ENCODE data around the gene HSPE1. TPM values are rescaled to one million over a fixed set of nuclear protein-coding genes. Genes with fewer than 3 reads are reported as not detected.

Gene HSPE1
- polyA plus RNA-seq, 1 experiment = 22.0 TPM

GRCh38 chr2:197498235-197498936 lies 1.8 kb upstream of the HSPE1 start:
- Histone ChIP-seq H3K4me3 (ENCODE audit: low read depth, low read length) (peak overlapping the region; percentile 67), H3K36me3 (ENCODE audit: control insufficient read depth, insufficient read depth, low read length) (peaks cover 11% of the 10 kb centered on the region; the same call in 1 of the 2 replicates), H3K27me3 (ENCODE audit: control insufficient read depth, insufficient read depth, low read length) (no peaks in the 10 kb centered on the region)
- no peak for TF ChIP-seq CTCF (IDR thresholded peaks at IDR 0.05; ENCODE audit: insufficient read depth, low read depth, low read length)
- ChIA-PET POLR2A (no interaction called here), CTCF (no interaction called here)
- DNase-seq (ENCODE audit: low read depth) = no peak

DNA sequence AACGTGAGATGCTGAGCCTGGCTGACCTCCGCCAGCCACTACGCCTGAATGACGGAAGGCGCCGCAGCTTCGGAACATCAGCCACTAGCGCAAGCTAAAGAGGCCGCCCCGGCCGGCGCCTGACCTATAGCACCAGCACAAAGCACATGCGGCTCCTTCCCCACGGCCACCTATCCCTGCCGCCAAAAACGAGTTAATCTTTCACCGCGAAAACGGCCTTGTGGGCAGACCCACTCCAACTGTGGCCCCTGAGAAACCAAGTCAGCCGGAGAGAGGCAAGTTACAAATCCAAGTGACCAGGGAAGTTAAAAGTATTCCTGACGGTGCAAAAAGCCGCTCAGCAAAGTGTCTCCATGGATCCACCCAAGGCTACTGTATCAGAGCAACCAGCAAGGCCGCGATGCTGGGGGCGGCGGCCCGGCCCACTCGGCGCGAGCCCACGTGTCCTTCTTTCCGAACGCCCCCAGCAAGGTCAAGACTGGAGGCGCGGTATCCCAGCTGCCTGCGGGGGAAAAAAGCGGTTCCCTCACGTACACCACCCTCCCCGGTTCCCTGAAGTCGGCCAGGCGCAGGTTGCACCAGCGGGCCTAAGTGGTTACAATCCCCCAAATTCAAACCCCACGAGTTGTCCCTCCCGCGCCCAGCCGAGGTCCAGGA lies 1.1 kb upstream of the HSPE1 start:
- Histone ChIP-seq H3K36me3 (ENCODE audit: control insufficient read depth, insufficient read depth, low read length) (peaks cover 8% of the 10 kb centered on the region; the same call in 1 of the 2 replicates), H3K4me3 (ENCODE audit: low read depth, low read length) (peak overlapping the region; percentile 67), H3K27me3 (ENCODE audit: control insufficient read depth, insufficient read depth, low read length) (no peaks in the 10 kb centered on the region)
- ChIA-PET POLR2A (interaction anchor here (1.0 to 1.3 kb wide), 3 partner anchors 9 to 64 kb away, joined by 4 read pairs; partner anchors contain the start of gene SF3B1), CTCF (interaction anchor here (0.6 kb wide), 1 partner anchor 144 kb away, joined by 3 read pairs; no protein-coding TSS in a partner anchor)
- DNase-seq (ENCODE audit: low read depth) = no peak
- no peak for TF ChIP-seq CTCF (IDR thresholded peaks at IDR 0.05; ENCODE audit: insufficient read depth, low read depth, low read length)

DNA sequence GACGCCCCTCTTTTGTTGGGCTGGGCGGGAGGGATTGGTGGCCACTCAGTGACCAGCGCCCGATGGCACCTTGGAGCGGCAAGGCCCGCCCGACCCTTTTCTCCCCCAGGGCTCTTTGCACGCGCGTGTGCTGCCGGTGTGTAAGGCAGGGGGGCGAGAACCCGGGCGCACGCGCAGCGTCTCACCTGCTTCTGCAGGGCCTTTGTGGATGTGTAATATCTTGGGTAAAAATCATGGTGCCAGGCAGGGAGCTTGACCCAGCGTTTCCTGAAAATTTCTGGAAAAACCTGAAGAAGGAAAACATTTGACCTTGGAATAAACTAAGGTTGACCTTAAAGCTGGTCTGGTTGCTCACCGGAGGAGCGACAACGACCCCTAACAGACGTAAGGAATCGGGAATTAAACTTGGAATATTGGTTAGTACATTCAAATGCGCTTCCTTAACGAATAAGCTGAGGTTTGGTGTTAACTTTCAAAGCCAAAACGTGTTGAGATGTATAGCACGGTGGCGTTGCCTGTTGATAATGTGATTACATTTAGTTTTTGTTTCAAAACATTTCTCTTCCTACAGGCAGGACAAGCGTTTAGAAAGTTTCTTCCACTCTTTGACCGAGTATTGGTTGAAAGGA lies 438 bp downstream of the HSPE1 start:
- no peak for TF ChIP-seq CTCF (IDR thresholded peaks at IDR 0.05; ENCODE audit: insufficient read depth, low read depth, low read length)
- ChIA-PET CTCF (no interaction called here), POLR2A (interaction anchor here (1.3 kb wide), 1 partner anchor 16 kb away, joined by 4 read pairs; no protein-coding TSS in a partner anchor)
- H3K4me3 ChIP-seq (ENCODE audit: low read depth, low read length) = peak overlapping the region; percentile 67
- no peak for DNase-seq (ENCODE audit: low read depth)
- H3K27me3 ChIP-seq (ENCODE audit: control insufficient read depth, insufficient read depth, low read length) = no peaks in the 10 kb centered on the region
- peaks cover 4% of the 10 kb centered on the region; the same call in 1 of the 2 replicates for H3K36me3 ChIP-seq (ENCODE audit: control insufficient read depth, insufficient read depth, low read length)

DNA sequence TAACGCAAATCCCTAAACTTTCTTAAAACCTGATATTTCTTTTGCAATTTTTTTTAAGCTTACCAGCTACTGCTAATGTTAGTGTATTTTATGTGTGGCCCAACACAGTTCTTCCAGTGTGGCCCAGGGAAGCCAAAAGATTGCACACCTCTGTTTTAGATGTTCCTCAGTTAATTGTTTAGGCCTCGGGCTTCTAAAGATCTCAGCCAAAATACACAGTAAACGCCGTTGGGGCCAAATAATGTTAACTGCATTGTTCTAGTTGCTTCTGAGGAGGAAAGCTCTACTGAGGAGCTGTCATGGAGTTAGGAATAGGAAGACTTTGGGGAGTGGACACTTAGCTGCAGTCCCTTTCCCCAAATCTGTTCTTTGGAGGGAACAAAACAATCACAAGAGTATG lies 2.0 kb downstream of the HSPE1 start:
- Histone ChIP-seq H3K27me3 (ENCODE audit: control insufficient read depth, insufficient read depth, low read length) (no peaks in the 10 kb centered on the region), H3K4me3 (ENCODE audit: low read depth, low read length) (no peak overlapping the region), H3K36me3 (ENCODE audit: control insufficient read depth, insufficient read depth, low read length) (0 out of 2 replicates have a peak, but pooled peaks cover 2% of the 10 kb centered on the region)
- POLR2A ChIA-PET = no interaction called here
- no peak for TF ChIP-seq CTCF (IDR thresholded peaks at IDR 0.05; ENCODE audit: insufficient read depth, low read depth, low read length)
- CTCF ChIA-PET = interaction anchor here (1.0 kb wide), 1 partner anchor 28 kb away, joined by 3 read pairs; no protein-coding TSS in a partner anchor
- no peak for DNase-seq (ENCODE audit: low read depth)

DNA sequence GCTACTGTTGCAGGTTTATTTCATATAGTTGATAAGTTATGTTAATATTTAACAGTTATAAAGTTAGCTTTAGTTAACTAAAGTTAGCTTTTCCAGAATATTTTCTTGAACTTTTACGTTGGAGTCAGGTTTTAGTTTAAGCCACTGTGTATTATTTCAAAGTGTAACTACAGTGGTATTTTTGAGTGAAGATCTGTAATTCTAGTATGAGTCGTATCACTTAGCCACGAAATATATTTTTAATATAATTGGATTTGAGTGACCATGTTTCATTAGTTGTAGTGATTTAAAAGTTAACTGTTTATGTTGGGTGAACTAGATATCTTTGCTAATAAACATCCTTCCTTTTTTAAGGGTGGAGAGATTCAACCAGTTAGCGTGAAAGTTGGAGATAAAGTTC lies 2.5 kb downstream of the HSPE1 start:
- H3K4me3 ChIP-seq (ENCODE audit: low read depth, low read length) = no peak overlapping the region
- H3K27me3 ChIP-seq (ENCODE audit: control insufficient read depth, insufficient read depth, low read length) = no peaks in the 10 kb centered on the region
- H3K36me3 ChIP-seq (ENCODE audit: control insufficient read depth, insufficient read depth, low read length) = 0 out of 2 replicates have a peak, but pooled peaks cover 1% of the 10 kb centered on the region
- ChIA-PET CTCF (interaction anchor here (1.0 kb wide), 1 partner anchor 28 kb away, joined by 3 read pairs; no protein-coding TSS in a partner anchor), POLR2A (no interaction called here)
- DNase-seq (ENCODE audit: low read depth) = no peak
- no peak for TF ChIP-seq CTCF (IDR thresholded peaks at IDR 0.05; ENCODE audit: insufficient read depth, low read depth, low read length)

Data from BJ (cell line).